NCI-H446 (cell line): ENCODE measurements around the gene TBX1.
A peak's percentile ranks its signal among the peaks of the same experiment; 100 is the strongest.

Experiments used
- DNase-seq, 2 experiments: peaks; one replicate each; lab custom pipeline; 2025; lab: John Stamatoyannopoulos, UW

The TBX1 gene

DNA sequence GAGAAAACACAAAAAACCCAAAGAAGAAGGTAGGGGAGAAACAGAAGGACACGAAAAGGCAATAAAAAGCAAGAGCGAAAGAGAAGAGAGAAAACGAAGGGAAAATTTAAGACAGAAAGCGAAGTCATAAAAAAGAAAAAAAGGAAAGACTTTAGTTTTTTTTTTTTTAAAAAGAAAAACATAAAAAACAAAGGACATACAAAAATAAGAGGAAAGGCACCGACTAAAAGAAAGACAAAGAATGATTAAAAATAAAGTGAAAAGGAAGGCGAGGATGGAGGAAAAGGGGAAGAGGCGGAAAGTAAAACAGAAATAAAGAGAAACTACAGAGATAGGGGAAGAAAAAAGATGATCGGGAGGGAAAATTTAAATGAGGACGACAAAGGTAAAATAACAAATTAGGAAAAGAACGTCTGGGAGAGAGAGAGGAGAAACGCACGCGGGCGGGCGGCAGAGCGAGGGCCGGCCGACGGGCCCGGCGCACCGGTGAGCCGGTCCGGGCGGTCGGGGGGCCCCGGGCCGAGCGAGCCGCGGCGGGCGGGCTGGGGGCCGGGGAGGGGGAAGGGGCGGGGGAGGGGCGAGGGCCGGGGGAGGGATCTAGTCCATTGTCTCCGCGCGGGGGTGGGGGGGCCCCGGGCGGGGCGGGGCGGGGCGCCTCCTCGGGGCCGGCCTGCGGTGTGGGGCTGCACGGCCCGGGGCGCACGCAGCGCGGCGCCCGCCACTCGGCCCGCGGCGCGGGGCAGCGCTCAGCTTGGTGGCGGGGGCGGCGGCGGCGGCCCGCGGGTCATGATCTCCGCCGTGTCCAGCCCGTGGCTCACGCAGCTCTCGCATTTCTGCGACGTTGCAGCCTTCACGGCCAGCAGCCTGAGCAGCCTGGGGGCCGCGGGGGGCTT lies at the start of gene TBX1:
Gene TBX1 (plus strand): TSS at position 721 of the 893 bp plus-strand sequence. CDS start 66 bp downstream, at position 787.
- no peak for DNase-seq

DNA sequence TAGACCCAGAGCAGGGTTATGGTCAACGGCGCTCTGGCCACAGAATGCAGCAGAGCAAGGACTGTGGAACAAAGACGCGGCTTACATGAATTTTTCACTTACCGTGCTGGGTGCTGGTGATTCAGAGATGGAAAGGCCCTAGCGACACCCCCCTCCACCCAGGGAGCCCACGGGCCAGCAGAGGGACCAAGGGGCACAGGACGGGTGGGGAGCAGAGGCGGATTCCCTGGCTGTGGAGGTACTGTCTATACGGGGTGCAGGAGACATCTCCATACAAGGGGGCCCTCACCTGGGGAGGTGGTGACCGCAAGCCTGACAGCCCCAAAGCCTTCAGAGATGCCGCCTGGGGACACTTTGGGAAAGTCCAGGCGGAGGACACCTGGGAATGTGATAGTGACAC lies 47.3 kb upstream of the TBX1 start:
- no peak for DNase-seq

DNA sequence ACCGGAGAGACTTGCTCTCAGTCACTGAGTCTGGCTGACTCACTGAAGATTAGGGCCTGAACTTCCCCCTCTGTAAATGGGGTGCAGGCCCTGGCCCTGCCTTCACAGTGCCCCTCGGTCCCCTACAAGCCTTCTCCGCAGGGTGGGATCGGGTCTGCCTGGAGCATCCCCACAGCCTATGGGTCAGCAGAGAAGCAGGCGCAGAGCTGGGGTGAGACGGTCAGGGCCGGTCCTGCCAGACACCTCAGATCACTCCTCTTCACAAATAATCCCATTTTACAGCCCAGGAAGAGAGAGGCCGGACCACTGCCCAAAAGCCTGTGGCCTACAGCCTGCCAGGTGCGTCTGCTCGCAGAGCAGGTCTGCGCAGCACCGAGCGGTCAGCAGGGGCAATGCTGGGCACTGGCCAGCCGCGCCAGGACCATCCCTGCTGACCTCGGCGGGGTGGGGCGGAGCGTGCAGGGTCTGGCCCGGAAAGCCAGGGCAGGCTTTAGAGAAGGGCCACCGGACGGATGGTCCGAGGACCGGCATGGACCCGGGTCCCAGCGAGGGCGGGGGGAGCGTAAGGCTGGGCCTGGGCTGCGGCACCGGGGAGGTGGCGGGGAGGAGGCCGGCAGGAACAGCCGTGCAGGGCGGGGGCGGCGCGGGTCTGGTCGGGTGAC lies 46.8 kb upstream of the TBX1 start:
- no peak for DNase-seq

DNA sequence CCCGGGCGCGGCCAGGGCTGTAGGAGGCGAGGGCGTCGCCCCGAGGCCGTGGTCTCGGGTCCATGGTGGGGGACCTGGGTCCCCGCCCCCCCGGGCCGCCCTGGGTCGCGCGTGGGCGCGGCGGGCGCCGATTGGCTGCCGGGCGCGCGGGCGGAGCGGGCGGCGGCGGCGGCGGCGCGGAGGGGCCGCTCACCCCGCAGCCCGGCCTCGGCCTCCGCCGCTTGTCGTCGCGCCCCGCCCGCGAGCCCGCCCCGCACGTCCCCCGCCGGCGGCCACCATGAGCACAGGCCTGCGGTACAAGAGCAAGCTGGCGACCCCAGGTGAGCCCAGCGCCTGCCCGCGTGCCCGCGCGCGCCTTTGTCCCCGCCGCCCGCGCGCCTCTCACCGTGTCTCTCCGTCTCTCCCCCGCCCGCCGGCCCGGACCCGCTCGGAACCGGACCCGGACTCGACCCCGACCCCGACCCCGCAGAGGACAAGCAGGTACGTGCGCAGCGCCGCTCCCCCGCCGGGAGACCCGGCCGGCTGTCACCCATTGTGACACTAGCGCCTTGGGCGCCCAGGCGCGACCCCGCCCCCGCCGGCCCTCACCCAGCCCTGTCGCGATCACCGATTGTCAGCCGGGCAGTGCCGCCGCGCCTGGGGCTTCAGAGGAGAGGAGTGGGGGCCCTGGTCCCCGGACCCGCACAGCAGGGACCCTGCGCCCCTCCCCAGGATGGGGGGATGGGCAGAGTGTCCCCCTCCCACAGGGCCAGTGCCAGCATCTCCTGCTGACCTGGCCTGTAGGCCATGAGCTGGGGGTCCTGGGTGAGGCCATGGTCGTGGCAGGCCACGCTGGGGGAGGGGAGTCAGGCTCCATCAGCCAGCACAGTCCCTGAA lies 46.0 kb upstream of the TBX1 start, which contains the start of gene SEPTIN5:
Gene SEPTIN5 (plus strand): TSS at position 192 of the 876 bp plus-strand sequence. CDS start 86 bp downstream, at position 278.
- DNase-seq: no peak

DNA sequence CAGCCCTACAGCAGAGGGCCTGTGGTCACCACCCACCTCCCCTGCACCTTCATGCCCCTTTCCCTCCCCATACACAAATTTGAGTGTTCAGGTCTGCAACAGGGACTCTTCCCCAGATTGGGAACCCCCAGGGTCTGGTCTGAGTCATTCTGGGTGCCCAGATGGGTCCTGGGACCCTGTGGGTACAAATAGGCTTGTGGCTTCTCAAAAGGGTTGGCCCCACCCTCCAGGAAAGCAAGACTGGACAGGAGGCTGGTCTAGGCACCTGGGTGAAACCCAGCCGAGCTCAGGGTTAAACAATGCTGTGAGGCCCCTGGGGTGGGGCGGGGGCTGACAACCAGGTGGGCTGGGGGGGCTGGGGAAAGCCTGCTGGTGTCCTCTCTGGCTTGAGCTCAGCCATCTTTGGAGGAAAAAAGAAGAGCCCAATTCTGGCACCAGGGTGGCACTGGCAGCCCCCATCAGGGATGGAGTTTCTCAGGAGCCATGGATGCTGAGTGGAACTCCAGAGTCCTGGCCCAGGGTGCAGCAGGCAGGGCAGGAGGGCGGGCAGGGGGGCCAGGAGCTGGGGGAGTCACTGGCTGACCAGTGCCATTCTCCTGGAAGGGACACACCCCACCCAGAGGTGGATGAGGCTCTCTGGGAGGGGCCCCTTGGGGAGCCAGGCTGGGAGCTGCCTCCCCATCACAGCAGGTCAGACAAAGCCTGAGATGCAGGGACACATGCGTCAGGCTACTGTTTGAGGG lies 45.2 kb upstream of the TBX1 start:
- DNase-seq: no peak

DNA sequence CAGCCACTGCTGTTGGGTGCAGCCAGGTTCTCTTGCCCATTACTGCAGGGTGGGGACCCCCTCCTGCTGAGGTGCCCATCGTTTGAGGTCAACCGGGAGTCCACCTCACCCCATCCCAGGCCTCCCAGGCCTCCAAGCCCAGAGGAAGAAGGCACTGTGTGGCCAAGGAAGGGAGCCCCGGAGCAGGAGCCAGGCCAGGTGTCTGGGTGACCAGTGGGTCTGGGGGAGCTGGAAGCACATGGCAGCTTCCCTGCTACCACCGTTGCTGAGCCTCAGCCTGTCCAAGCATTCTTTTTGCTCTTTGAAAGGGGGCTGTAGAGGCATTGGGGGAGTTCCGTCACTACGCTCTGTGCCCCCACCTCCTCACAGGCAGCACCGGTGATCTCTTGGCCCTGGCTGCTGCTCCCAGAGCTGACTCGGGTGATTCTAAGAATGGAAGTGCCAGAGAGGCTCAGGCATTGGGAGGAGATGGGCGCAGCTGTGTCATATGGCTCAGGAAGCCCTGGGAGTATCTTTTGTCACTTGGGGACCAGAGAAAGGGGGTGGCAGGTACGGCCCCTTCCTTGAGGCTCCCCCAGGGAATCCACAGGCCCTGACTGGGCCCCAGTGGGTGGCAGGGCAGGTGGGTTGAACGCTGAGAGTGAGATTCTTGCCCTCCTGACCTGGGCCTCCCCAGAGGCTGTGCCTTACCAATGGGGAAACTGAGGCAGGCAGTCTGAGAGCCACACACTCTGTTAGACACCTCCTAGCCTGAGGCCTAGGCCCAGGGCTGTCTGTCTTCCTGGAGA lies 44.3 kb upstream of the TBX1 start:
- DNase-seq: no peak

DNA sequence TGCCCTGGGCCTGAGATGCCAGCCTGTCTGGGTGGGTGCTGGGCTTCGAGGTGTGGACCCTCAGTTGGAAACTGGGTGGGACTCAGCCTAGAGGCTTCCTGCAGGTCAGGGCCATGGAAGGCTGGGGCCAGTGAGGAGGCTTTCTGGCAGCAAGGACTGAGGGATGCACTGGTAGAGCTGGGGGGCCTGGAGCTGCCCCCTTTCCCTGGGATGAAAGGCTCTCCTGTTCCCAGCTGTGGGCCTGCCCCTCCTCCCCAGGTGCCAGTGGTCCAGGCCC lies 43.8 kb upstream of the TBX1 start:
- no peak for DNase-seq

DNA sequence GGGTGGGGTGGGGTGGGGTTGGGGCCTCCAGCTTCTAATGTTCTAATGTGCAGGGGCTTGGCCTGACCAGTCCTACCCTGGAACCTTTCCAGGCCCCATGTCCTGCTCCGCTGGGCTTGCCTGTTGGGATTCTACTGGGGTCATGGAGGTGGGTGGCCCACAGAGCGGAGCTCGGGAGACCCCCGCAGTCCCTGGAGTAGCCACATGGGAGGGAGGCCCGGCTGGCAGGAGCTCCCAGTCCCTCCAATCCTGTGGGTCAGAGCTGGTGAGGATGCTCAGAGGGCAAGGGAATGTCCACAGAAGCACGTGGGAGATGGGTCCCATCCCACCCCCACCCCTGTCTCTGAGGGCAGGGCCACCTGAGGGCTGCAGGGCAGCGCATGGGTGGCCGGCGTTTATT lies 43.4 kb upstream of the TBX1 start:
- DNase-seq: no peak

DNA sequence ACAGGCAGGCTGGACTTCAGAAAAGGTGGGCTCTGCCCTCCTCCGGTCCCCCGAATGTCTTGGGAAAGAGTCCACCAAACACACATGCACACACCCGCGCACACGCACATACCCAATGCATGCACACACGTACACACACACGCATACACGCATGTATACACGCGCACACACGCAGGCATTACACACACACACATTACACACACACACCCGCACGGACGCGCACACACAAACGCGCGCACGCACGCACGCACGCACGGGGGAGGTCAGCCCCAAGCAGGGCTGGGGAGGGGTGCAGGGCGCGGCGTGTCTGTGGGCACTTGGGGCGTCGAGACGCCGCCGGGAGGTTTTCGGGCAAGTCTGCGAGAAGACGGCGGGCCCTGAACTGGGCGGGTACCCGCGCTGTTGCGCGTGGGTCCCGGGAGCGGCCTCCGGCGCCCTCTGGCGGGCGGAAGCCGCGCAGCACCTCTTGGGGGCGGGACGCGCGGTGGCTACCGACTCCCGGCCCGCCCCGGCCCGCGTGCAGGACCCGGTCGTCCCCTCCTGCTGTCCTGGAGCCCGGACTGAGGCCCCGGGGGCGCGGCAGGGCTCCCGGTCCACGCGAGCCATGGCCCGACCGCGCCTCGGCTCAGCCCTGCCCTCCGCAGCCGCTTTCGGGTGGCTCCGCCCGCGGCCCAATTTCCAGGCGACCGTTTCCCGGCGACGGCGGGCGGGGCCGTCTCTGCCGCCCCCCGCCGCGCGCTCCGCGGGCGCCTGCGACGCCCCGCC lies 42.7 kb upstream of the TBX1 start:
- DNase-seq: peak in 1 of 2 experiments; percentile 78

DNA sequence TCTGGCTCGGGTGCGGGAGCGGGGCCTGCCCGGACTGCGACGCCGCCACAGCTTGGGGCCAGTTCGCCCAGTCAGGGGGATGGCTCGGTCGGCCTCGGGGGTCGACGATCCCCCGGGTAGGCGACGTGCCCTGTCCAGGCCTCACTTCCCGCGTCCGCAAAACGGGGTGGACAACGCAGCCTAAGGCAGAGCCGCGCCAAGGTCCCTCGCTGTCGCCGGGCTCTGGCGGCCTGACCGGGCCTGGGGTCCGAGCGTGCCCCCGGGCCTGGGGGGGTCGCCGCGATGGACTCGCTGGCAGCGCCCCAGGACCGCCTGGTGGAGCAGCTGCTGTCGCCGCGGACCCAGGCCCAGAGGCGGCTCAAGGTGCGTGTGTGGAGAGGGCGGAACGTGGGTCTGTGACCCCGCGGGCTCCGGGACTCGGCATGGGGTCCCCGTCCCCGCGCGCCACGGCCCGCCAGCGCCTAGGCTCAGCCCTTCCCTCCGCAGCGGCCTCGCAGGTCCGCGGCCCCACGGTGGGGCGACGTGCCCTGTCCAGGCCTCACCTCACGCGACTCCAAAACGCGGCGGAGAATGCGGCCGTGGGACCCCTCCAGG lies 42.0 kb upstream of the TBX1 start:
- DNase-seq: no peak

DNA sequence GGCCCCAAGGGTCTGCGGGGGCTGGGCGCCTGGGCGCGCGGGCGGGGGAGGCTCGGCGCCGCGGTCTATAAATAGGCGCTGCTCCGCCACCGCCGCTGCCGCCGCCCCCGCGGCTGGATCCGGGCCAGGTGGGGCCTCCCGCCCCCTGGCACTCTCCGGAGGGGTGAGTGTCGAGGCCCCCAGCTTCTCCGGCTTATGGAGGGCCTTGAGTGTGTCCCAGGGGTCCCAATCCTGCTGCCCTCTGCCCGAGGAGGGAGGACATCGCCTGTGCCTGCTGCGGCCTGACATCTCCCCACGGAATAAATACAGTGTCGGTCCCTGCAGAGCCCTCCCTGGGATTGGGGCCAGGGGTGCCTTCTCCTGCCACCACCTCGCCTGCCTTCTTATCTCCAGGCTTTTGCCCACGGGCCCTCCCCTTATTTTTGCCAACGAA lies 41.5 kb upstream of the TBX1 start:
- no peak for DNase-seq

DNA sequence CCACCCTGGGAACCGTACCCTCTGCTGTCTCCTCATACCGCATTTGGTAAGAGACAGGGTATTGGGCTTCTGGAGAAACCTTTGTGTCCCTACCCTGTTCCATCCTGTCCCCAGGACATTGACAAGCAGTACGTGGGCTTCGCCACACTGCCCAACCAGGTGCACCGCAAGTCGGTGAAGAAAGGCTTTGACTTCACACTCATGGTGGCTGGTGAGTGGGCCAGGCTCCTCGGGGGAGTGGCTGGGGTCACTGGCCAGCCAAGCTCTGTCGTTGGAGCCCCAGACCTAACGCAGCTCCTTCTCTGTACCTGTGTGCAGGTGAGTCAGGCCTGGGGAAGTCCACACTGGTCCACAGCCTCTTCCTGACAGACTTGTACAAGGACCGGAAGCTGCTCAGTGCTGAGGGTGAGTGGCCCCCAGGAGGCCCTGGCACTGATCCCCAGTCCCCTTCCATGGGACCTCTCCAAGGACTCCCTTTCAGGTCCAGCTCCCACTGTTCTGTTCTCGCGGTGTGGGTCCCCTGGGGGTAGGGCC lies 41.0 kb upstream of the TBX1 start:
- no peak for DNase-seq

DNA sequence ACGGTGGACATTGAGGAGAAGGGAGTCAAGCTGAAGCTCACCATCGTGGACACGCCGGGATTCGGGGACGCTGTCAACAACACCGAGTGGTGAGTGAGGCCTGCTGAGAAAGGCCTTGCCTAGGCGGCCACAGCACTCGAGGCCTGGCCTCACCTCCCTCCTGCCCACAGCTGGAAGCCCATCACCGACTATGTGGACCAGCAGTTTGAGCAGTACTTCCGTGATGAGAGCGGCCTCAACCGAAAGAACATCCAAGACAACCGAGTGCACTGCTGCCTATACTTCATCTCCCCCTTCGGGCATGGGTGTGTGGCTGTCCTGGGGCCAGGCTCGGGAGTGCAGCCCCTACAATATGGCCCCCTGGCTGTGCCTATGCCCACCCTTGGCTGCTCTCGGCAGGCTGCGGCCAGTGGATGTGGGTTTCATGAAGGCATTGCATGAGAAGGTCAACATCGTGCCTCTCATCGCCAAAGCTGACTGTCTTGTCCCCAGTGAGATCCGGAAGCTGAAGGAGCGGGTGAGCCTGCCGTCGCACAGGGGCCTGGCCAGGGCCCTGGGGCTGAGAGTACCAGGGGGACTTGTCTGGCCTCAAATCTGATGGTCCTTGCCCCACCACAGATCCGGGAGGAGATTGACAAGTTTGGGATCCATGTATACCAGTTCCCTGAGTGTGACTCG lies 40.3 kb upstream of the TBX1 start:
- no peak for DNase-seq

DNA sequence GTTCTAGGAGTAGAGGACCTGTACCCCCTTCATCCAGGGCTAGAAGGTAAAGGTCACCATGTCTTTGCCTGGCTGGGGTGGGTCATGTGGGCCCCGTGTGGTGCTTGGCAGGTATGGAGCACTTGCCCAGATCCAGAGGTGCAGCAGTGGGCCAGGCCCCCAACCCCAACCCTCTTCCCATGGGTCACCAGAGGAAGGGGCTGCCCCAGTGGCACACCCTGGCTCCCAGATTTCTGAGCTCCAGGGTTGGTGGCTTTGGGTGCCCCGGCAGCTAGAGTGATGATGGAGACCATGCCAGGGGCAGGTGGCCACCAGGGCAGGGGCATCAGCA lies 39.6 kb upstream of the TBX1 start:
- DNase-seq: no peak

DNA sequence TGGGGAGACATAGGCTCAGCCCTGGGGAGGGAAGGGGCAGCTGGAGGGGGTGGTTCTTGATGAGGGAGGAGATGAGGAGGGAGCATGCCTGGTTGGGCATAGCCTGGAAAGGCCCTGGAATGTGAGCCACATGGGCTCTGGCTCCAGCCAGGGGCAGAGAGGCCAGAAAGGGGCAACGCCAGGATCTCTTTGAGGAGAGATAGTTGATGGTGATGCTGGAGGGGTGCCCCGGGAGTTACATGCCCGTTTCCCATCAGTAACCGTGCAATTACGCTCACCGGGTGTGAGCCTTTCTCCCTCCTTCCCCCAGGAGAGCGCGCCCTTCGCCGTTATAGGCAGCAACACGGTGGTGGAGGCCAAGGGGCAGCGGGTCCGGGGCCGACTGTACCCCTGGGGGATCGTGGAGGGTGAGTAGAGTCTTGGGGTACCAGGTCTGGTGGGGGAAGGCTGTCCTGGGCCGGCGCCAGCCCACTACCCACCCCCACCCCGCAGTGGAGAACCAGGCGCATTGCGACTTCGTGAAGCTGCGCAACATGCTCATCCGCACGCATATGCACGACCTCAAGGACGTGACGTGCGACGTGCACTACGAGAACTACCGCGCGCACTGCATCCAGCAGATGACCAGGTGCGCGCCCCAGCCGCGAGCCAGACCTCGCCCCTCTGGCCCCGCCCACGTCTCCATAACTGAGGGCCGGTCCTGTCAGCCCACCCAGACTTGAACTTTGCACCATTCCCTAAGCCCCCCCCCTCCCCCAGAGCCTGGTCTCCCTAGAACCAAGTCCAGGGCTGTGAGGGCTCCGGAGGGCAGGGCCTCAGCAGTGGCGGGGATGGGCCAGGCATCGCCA lies 39.0 kb upstream of the TBX1 start:
- no peak for DNase-seq

DNA sequence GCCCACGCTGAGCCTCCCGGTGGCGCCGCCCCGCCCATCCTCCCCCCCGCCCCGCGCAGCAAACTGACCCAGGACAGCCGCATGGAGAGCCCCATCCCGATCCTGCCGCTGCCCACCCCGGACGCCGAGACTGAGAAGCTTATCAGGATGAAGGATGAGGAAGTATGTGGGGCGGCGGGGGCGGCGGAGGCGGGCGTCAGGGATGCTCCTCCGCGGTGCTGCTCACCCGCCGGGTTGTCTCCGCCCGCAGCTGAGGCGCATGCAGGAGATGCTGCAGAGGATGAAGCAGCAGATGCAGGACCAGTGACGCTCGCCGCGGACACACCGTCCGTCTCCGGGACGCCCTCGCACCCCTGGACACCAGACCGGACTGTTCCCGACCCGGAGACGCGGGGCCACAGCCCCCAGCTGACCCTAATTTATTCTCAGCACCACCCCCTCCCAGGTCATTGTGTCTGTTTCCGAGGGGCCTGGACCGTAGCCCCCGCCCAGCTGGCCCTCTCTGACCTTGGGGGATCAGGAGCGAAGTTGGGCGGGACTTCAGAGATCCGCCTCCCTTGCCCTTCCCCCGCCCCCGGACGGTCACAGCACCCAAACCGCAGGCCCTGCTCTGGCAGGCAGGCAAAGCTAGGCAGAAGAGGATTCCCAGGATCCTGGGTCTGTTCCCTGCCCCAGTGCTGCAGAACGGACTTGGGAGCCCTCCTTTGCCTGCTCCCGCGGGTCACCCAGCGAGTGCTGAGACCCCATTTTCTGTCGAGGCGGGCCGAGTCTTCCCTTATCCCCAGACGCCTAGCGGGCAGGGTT lies 38.2 kb upstream of the TBX1 start:
- no peak for DNase-seq

DNA sequence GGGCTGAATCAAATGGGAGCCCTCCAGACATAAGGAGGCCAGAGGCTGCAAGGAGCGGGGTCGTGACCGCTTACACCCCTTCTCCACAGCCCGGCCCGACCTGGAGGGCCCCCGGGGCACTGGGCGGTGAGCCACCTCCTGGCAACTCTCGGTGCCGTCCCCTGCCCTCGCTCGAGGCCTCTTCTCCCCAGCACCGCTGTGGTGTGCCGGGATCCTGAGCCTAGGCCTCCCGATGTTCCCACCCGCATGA lies 37.7 kb upstream of the TBX1 start:
- DNase-seq: no peak
